HG03571 (cell line): ENCODE results near the gene ERC1.
"Not testable (repeated sequence)": the region's sequence is repeated elsewhere in the genome, so short reads cannot be mapped to it uniquely, and the experiment has no call there.

Experiments used
- ATAC-seq: cut with Tn5 transposase; IDR thresholded peaks from one replicate; pipeline ENCODE4 v1.9.1; 2021; ENCODE audit not compliant: unreplicated experiment

The ERC1 gene

GRCh38 chr12:1182069-1182468, 191.0 kb downstream of the ERC1 start:
- no peak for ATAC-seq

GRCh38 chr12:1184402-1184801, 193.4 kb downstream of the ERC1 start:
- no peak for ATAC-seq

- ATAC-seq: no peak
Measured at GRCh38 chr12:1185460-1186182, 194.6 kb downstream of the ERC1 start.

- ATAC-seq: no peak
Measured at GRCh38 chr12:1186298-1186697, 195.3 kb downstream of the ERC1 start.

GRCh38 chr12:1188016-1188415, 197.0 kb downstream of the ERC1 start:
- ATAC-seq: no peak

- no peak for ATAC-seq
Measured at GRCh38 chr12:1189163-1189562, 198.1 kb downstream of the ERC1 start.

GRCh38 chr12:1195513-1195912, 204.5 kb downstream of the ERC1 start:
- ATAC-seq: no peak

- ATAC-seq: no peak
Measured at GRCh38 chr12:1197264-1198018, 206.4 kb downstream of the ERC1 start.

- ATAC-seq: not testable (repeated sequence)
Measured at GRCh38 chr12:1198854-1199253, 207.8 kb downstream of the ERC1 start.

GRCh38 chr12:1199700-1200099, 208.7 kb downstream of the ERC1 start:
- no peak for ATAC-seq

- no peak for ATAC-seq
Measured at GRCh38 chr12:1201030-1201429, 210.0 kb downstream of the ERC1 start.

GRCh38 chr12:1201886-1202285, 210.9 kb downstream of the ERC1 start:
- ATAC-seq: no peak

- no peak for ATAC-seq
Measured at GRCh38 chr12:1203735-1204019, 212.7 kb downstream of the ERC1 start.

- ATAC-seq: peak; percentile 80
Measured at GRCh38 chr12:1204581-1205121, 213.6 kb downstream of the ERC1 start.

- no peak for ATAC-seq
Measured at GRCh38 chr12:1205512-1206060, 214.6 kb downstream of the ERC1 start.

- ATAC-seq: no peak
Measured at GRCh38 chr12:1206118-1206734, 215.2 kb downstream of the ERC1 start.

GRCh38 chr12:1207276-1207675, 216.3 kb downstream of the ERC1 start:
- ATAC-seq: no peak

- ATAC-seq: not testable (repeated sequence)
Measured at GRCh38 chr12:1208719-1209118, 217.7 kb downstream of the ERC1 start.

- ATAC-seq: no peak
Measured at GRCh38 chr12:1212526-1212925, 221.5 kb downstream of the ERC1 start.

- no peak for ATAC-seq
Measured at GRCh38 chr12:1213205-1213604, 222.2 kb downstream of the ERC1 start.

- no peak for ATAC-seq
Measured at GRCh38 chr12:1213618-1214205, 222.7 kb downstream of the ERC1 start.
